ENCODE data around the gene LOXL4. TPM values are rescaled to one million over a fixed set of nuclear protein-coding genes. Genes with fewer than 3 reads are reported as not detected.

Gene LOXL4
- 14.3 and 33.0 TPM in 2 replicates for total RNA-seq

DNA sequence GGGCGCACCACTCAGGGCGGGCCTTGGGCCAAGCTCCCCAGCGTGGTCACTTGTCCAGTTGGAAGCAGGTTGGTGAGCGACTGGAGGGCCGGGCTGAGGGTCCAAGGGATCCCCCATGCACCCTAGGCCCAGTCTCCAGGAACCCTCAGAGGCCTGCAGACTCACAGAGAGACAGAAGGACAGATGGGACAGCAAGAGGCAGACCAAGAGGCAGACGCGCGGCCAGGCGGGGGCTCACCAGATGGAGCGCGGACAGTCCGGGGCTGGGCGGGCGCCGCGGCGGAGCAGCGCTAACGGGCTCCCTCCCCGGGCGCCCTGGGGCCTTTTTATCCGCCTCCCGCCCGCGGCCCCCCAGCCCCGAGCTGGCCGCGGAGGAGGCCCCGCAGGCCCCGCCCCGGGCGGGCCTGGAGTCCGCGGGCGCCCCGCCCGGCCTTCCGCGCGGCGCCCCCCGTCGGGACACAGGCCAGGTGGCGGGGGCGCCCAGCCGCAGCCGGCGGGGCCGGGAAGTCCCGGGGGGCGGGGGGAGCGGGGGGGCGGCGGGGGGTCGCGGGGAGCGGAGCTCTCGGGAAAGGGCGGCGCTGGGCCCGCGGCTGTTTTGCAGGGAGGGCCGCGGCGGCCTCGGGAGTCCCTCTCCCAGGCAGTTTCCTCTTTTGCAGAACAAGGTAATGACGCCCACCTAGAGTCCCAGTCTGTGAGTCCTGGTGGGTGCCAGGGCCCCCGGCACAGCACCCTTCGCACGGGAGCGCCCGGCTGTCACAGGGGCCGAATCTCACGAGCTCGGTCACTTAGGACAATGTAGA is at the start of gene LOXL4:
Gene LOXL4, minus strand, starts transcription at position 301 of the 800 bp plus-strand sequence. CDS start 5,175 bp downstream, outside the sequence.

Other genes with a start within 250 kb of the LOXL4 start
- 0.65 and 1.4 TPM in 2 replicates for gene CRTAC1, start 237.6 kb downstream of the LOXL4 start, total RNA-seq
- gene R3HCC1L, start 133.5 kb downstream of the LOXL4 start, total RNA-seq, result 5.2 and 6.2 TPM in 2 replicates
- 3.7 and 18.0 TPM in 2 replicates for gene PYROXD2, start 147.0 kb upstream of the LOXL4 start, total RNA-seq
- gene HPS1, start 178.7 kb upstream of the LOXL4 start, total RNA-seq, result 34.4 and 70.6 TPM in 2 replicates